ENCODE data around the gene RAP1GAP2.

Gene RAP1GAP2

DNA sequence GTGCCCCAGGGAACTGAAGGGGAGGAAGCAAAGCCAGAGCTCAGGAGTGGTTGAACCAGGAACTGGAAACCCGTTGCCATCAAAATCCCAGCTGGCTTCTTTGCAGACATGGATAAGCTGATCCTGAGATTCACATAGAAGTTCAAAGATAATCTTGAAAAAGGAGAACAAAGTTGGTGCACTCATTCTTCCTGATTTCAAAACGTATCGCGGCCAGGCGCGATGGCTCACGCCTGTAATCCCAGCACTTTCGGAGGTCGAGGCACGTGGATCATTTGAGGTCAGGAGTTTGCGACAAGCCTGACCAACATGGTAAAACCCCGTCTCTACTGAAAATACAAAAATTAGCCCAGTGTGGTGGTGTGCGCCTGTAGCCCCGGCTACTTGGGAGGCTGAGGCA lies 7.1 kb downstream of the RAP1GAP2 start (continued):
- TF ChIP-seq ZBTB10 (tag by site-specific recombination; IDR thresholded peaks at IDR 0.05) = no peak
- no peak for TF ChIP-seq ZNF184 (tag by site-specific recombination; IDR thresholded peaks at IDR 0.05)
- no peak for TF ChIP-seq ZNF24 (tag by site-specific recombination; IDR thresholded peaks at IDR 0.05)
- no peak for TF ChIP-seq ZNF549 (tag by site-specific recombination; IDR thresholded peaks at IDR 0.05)
- no peak for TF ChIP-seq ZNF658 (tag by site-specific recombination; IDR thresholded peaks at IDR 0.05)

DNA sequence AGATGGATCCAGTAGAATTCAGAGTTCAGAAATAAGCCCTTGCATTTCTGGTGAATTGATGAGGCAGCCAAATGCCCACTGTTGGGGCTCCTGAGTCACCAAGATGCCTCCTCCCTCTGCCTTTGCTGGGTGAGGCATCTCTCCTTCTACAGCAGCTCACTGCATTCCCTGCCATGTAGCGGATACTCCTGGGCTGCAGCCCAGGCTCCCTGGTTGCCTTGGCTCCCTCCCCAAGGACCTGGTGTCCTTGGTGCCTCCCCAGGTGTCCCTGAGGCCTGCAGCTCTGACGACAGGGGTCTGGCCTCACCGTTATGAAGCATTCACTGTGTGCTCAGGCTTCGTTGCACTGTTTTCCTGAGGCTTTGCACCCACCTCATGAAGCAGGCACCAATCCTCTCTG lies 7.7 kb downstream of the RAP1GAP2 start:
- H3K9me3 ChIP-seq (ENCODE audit: control insufficient read depth, insufficient read depth, low read depth, low read length) = no peaks in the 10 kb centered on the region
- ChIA-PET POLR2A (no interaction called here), CTCF (interaction anchor here (1.4 to 3.0 kb wide), 2 partner anchors 18 to 209 kb away, joined by 4 to 11 read pairs; no protein-coding TSS in a partner anchor)
- H3K4me1 ChIP-seq (ENCODE audit: control insufficient read depth, insufficient read depth, low read length) = no peaks in the 10 kb centered on the region
- no peak overlapping the region for H3K27ac ChIP-seq (ENCODE audit: extremely low read depth, low read depth, low read length)
- no peak overlapping the region for H3K4me3 ChIP-seq (ENCODE audit: low read depth, low read length)
- TF ChIP-seq KLF10 (tag by site-specific recombination; IDR thresholded peaks at IDR 0.05) (no peak), OVOL3 (tag by site-specific recombination; IDR thresholded peaks at IDR 0.05) (no peak), BCL11A (tag by site-specific recombination; IDR thresholded peaks at IDR 0.05; ENCODE audit: low read depth) (no peak), ZNF18 (tag by site-specific recombination; IDR thresholded peaks at IDR 0.05) (no peak), ZNF664 (tag by site-specific recombination; IDR thresholded peaks at IDR 0.05) (no peak), ZBTB21 (tag by site-specific recombination; IDR thresholded peaks at IDR 0.05) (no peak)
- H3K36me3 ChIP-seq (ENCODE audit: control insufficient read depth in 2 of 2, insufficient read depth in 1 of 2, low read length in 2 of 2) = no peaks in the 10 kb centered on the region

DNA sequence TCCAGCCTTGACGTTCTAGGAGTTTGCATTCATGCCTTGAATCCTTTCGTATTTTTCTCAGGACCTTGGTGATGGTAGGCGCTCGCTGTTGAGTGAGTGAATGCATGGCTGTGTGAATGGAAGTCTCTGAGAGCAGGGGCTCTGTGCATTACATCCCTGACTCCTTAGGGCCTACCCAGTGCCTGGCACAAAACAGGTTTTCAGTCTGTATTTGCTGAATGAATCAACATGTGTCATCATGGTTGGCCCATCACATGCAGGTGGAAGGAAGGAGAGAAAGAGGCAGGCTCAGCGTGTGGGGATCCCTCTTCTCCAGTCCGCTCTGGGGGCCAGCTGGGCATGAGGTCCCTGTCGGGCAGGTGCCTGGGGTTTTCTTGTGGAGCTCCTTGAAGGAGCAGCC lies 8.7 kb downstream of the RAP1GAP2 start:
- ChIA-PET POLR2A (no interaction called here), CTCF (interaction anchor here (0.5 kb wide), 1 partner anchor 22 kb away, joined by 5 read pairs; no protein-coding TSS in a partner anchor)
- no peaks in the 10 kb centered on the region for H3K4me1 ChIP-seq (ENCODE audit: control insufficient read depth, insufficient read depth, low read length)
- no peak overlapping the region for H3K4me3 ChIP-seq (ENCODE audit: low read depth, low read length)
- H3K36me3 ChIP-seq (ENCODE audit: control insufficient read depth in 2 of 2, insufficient read depth in 1 of 2, low read length in 2 of 2) = no peaks in the 10 kb centered on the region
- TF ChIP-seq ZNF341 (tag by site-specific recombination; IDR thresholded peaks at IDR 0.05; ENCODE audit: low read depth) = no peak
- TF ChIP-seq ZNF76 (tag by site-specific recombination; IDR thresholded peaks at IDR 0.05; ENCODE audit: borderline replicate concordance, low read depth) = no peak
- no peak for TF ChIP-seq ZBTB48 (tag by site-specific recombination; IDR thresholded peaks at IDR 0.05)
- TF ChIP-seq PRDM1 (tag by site-specific recombination; IDR thresholded peaks at IDR 0.05) = no peak
- TF ChIP-seq, protein P1, sequence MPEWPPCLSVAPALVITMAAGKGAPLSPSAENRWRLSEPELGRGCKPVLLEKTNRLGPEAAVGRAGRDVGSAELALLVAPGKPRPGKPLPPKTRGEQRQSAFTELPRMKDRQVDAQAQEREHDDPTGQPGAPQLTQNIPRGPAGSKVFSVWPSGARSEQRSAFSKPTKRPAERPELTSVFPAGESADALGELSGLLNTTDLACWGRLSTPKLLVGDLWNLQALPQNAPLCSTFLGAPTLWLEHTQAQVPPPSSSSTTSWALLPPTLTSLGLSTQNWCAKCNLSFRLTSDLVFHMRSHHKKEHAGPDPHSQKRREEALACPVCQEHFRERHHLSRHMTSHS (tag by site-specific recombination; IDR thresholded peaks at IDR 0.05) = no peak
- TF ChIP-seq ZNF394 (tag by site-specific recombination; IDR thresholded peaks at IDR 0.05; ENCODE audit: borderline replicate concordance) = no peak
- no peak for TF ChIP-seq FEZF1 (tag by site-specific recombination; IDR thresholded peaks at IDR 0.05)
- TF ChIP-seq ZNF560 (tag by site-specific recombination; IDR thresholded peaks at IDR 0.05; ENCODE audit: borderline replicate concordance) = no peak
- TF ChIP-seq, protein P2, sequence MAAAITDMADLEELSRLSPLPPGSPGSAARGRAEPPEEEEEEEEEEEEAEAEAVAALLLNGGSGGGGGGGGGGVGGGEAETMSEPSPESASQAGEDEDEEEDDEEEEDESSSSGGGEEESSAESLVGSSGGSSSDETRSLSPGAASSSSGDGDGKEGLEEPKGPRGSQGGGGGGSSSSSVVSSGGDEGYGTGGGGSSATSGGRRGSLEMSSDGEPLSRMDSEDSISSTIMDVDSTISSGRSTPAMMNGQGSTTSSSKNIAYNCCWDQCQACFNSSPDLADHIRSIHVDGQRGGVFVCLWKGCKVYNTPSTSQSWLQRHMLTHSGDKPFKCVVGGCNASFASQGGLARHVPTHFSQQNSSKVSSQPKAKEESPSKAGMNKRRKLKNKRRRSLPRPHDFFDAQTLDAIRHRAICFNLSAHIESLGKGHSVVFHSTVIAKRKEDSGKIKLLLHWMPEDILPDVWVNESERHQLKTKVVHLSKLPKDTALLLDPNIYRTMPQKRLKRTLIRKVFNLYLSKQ (tag by site-specific recombination; IDR thresholded peaks at IDR 0.05; ENCODE audit: borderline replicate concordance) = no peak
- TF ChIP-seq ZNF138 (tag by site-specific recombination; IDR thresholded peaks at IDR 0.05; ENCODE audit: borderline replicate concordance) = no peak
- TF ChIP-seq ZNF473 (tag by site-specific recombination; IDR thresholded peaks at IDR 0.05) = no peak
- TF ChIP-seq, protein P3, sequence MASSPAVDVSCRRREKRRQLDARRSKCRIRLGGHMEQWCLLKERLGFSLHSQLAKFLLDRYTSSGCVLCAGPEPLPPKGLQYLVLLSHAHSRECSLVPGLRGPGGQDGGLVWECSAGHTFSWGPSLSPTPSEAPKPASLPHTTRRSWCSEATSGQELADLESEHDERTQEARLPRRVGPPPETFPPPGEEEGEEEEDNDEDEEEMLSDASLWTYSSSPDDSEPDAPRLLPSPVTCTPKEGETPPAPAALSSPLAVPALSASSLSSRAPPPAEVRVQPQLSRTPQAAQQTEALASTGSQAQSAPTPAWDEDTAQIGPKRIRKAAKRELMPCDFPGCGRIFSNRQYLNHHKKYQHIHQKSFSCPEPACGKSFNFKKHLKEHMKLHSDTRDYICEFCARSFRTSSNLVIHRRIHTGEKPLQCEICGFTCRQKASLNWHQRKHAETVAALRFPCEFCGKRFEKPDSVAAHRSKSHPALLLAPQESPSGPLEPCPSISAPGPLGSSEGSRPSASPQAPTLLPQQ (tag by site-specific recombination; IDR thresholded peaks at IDR 0.05) = no peak
- H3K9me3 ChIP-seq (ENCODE audit: control insufficient read depth, insufficient read depth, low read depth, low read length) = no peaks in the 10 kb centered on the region
- H3K27ac ChIP-seq (ENCODE audit: extremely low read depth, low read depth, low read length) = no peak overlapping the region
